SU-DHL-6 (cell line): ENCODE data around the gene USP24.
"Not testable (repeated sequence)": the region's sequence is repeated elsewhere in the genome, so short reads cannot be mapped to it uniquely, and the experiment has no call there.

Experiments used
- H2AFZ ChIP-seq: fragments of 200-600 bp; sonication (generic); 2 replicates; pipeline ENCODE4 v1.6.1; 2014; ENCODE audit warnings: low read depth, mild to moderate bottlenecking, moderate library complexity, mixed read lengths, antibody characterized with exemption, low read length; ENCODE audit not compliant: severe bottlenecking
- H3F3A ChIP-seq: fragments of 200-600 bp; shearing (Covaris generic); 2 replicates; pipeline ENCODE4 v1.6.0; 2016; ENCODE audit warnings: antibody characterized with exemption, mild to moderate bottlenecking; ENCODE audit not compliant: insufficient read depth
- H3K27ac ChIP-seq: fragments of 200-600 bp; sonication (generic); 2 replicates; pipeline ENCODE4 v1.5.1; 2016; ENCODE audit warnings: low read depth, mild to moderate bottlenecking, low read length, moderate library complexity, mixed read lengths
- H3K27me3 ChIP-seq: fragments of 200-600 bp; sonication (generic), shearing (Covaris generic); 2 replicates; pipeline ENCODE4 v1.6.0; 2014; ENCODE audit warnings: mild to moderate bottlenecking, low read length
- H3K36me3 ChIP-seq: fragments of 200-600 bp; sonication (generic); 2 replicates; pipeline ENCODE4 v1.6.1; 2014; ENCODE audit warnings: mild to moderate bottlenecking, low read length, mixed read lengths
- H3K4me2 ChIP-seq: fragments of 300-600, 200-600 bp; shearing (Covaris generic), sonication (generic); 2 replicates; pipeline ENCODE4 v1.6.0; 2014; ENCODE audit warnings: low read length, low read depth, mild to moderate bottlenecking; ENCODE audit not compliant: poor library complexity, severe bottlenecking
- H3K4me3 ChIP-seq: fragments of 200-600 bp; sonication (generic); 2 replicates; pipeline ENCODE4 v1.5.1; 2014; ENCODE audit warnings: antibody characterized with exemption, low read length, mild to moderate bottlenecking, mixed read lengths; ENCODE audit not compliant: insufficient read depth, poor library complexity, severe bottlenecking
- H3K79me2 ChIP-seq: fragments of 200-600 bp; sonication (generic); 2 replicates; pipeline ENCODE4 v1.6.1; 2014; ENCODE audit warnings: mild to moderate bottlenecking, low read length, moderate library complexity; ENCODE audit not compliant: insufficient read depth
- H3K9ac ChIP-seq: fragments of 200-600 bp; sonication (generic); 2 replicates; pipeline ENCODE4 v1.7.0; 2014; ENCODE audit warnings: mild to moderate bottlenecking, low read length
- H3K9me2 ChIP-seq: fragments of 200-600 bp; sonication (generic); replicated peaks from 2 replicates; pipeline ENCODE4 v1.6.1; 2014; ENCODE audit warnings: low read length; ENCODE audit not compliant: insufficient read depth
- H3K9me3 ChIP-seq: fragments of 200-600 bp; sonication (generic); 2 replicates; pipeline ENCODE4 v1.6.1; 2014; ENCODE audit warnings: low read length, mixed read lengths; ENCODE audit not compliant: insufficient read depth
- H4K20me1 ChIP-seq: fragments of 200-600 bp; sonication (generic); 2 replicates; pipeline ENCODE4 v1.6.1; 2014; ENCODE audit warnings: low read depth, mild to moderate bottlenecking, antibody characterized with exemption, low read length, moderate library complexity, mixed read lengths
- EZH2phosphoT487 ChIP-seq: fragments of 200-600 bp; sonication (generic), shearing (Covaris generic); conservative IDR thresholded peaks from 2 replicates; pipeline ENCODE4 v1.6.1; 2018; ENCODE audit warnings: mild to moderate bottlenecking, antibody characterized with exemption, low read length, moderate library complexity, mixed read lengths
- TF ChIP-seq, protein P1 (sequence below): fragments of 200-600 bp; sonication (generic); IDR thresholded peaks from one replicate; pipeline ENCODE4 v1.5.1; 2017; ENCODE audit warnings: antibody characterized with exemption, mild to moderate bottlenecking, low read length, moderate library complexity; ENCODE audit not compliant: insufficient read depth, poor library complexity, severe bottlenecking

Gene USP24

GRCh38 chr1:55203064-55203463 lies 12.1 kb downstream of the USP24 start:
- H3K27ac ChIP-seq, result no peak overlapping the region
- H3K9me2 ChIP-seq, result no peaks in the 10 kb centered on the region
- no peak for TF ChIP-seq EZH2phosphoT487
- TF ChIP-seq, protein P1, sequence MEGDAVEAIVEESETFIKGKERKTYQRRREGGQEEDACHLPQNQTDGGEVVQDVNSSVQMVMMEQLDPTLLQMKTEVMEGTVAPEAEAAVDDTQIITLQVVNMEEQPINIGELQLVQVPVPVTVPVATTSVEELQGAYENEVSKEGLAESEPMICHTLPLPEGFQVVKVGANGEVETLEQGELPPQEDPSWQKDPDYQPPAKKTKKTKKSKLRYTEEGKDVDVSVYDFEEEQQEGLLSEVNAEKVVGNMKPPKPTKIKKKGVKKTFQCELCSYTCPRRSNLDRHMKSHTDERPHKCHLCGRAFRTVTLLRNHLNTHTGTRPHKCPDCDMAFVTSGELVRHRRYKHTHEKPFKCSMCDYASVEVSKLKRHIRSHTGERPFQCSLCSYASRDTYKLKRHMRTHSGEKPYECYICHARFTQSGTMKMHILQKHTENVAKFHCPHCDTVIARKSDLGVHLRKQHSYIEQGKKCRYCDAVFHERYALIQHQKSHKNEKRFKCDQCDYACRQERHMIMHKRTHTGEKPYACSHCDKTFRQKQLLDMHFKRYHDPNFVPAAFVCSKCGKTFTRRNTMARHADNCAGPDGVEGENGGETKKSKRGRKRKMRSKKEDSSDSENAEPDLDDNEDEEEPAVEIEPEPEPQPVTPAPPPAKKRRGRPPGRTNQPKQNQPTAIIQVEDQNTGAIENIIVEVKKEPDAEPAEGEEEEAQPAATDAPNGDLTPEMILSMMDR, result no peak
- peaks cover 27% of the 10 kb centered on the region; the same call in 1 of the 2 replicates for H3K79me2 ChIP-seq
- H3K9me3 ChIP-seq, result no peaks in the 10 kb centered on the region
- no peaks in the 10 kb centered on the region for H3K27me3 ChIP-seq
- no peak overlapping the region for H3K4me3 ChIP-seq
- H3K9ac ChIP-seq, result no peak overlapping the region
- no peaks in the 10 kb centered on the region; the same call in none of the 2 replicates for H3K36me3 ChIP-seq
- H4K20me1 ChIP-seq, result peaks cover 20% of the 10 kb centered on the region
- H2AFZ ChIP-seq, result no peak overlapping the region
- no peak overlapping the region for H3K4me2 ChIP-seq
- H3F3A ChIP-seq, result no peaks in the 10 kb centered on the region

- Histone ChIP-seq H3K36me3 (no peaks in the 10 kb centered on the region; the same call in none of the 2 replicates), H4K20me1 (0 out of 2 replicates have a peak, but pooled peaks cover 13% of the 10 kb centered on the region), H3K79me2 (peaks cover 11% of the 10 kb centered on the region; the same call in 1 of the 2 replicates)
These were observed 14.5 kb downstream of the USP24 start for GRCh38 chr1:55200667-55201066.

DNA sequence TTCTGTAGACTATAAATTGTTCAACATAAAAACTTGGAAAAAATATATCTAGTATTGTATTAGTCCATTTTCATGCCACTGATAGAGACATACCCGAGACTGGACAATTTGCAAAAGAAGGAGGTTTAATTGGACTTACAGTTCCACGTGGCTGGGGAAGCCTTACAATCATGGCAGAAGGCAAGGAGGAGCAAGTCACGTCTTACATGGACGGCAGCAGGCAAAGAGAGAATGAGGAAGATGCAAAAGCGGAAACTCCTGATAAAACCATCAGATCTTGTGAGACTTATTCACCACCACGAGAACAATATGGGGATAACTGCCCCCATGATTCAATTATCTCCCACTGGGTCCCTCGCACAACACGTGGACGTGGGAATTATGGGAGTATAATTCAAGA lies 15.4 kb downstream of the USP24 start:
- not testable (repeated sequence) for H3K4me3 ChIP-seq, H3K27me3 ChIP-seq, H2AFZ ChIP-seq, H3K9ac ChIP-seq, H3K79me2 ChIP-seq, H4K20me1 ChIP-seq, H3K9me3 ChIP-seq, H3F3A ChIP-seq, H3K27ac ChIP-seq, H3K4me2 ChIP-seq, H3K9me2 ChIP-seq, H3K36me3 ChIP-seq

More at GRCh38 chr1:55200667-55201066, 14.5 kb downstream of the USP24 start:
- no peaks in the 10 kb centered on the region for H3F3A ChIP-seq
- H3K9me2 ChIP-seq, result no peaks in the 10 kb centered on the region
- no peak overlapping the region for H3K4me3 ChIP-seq
- no peak overlapping the region for H3K27ac ChIP-seq
- H2AFZ ChIP-seq, result no peak overlapping the region
- no peak overlapping the region for H3K4me2 ChIP-seq
- no peak overlapping the region for H3K9ac ChIP-seq
- no peaks in the 10 kb centered on the region for H3K27me3 ChIP-seq
- H3K9me3 ChIP-seq, result no peaks in the 10 kb centered on the region
- TF ChIP-seq EZH2phosphoT487, result no peak
- TF ChIP-seq, protein P1, result no peak

- H3K36me3 ChIP-seq, result no peaks in the 10 kb centered on the region; the same call in 1 of the 2 replicates
- H3K4me2 ChIP-seq, result no peak overlapping the region
- 0 out of 2 replicates have a peak, but pooled peaks cover 3% of the 10 kb centered on the region for H3K79me2 ChIP-seq
These were observed 17.1 kb downstream of the USP24 start for GRCh38 chr1:55198044-55198443.

More at GRCh38 chr1:55198044-55198443, 17.1 kb downstream of the USP24 start:
- no peaks in the 10 kb centered on the region for H4K20me1 ChIP-seq
- no peak overlapping the region for H2AFZ ChIP-seq
- no peak overlapping the region for H3K4me3 ChIP-seq
- H3F3A ChIP-seq, result no peaks in the 10 kb centered on the region
- no peaks in the 10 kb centered on the region for H3K9me2 ChIP-seq
- no peaks in the 10 kb centered on the region for H3K27me3 ChIP-seq
- no peaks in the 10 kb centered on the region for H3K9me3 ChIP-seq
- TF ChIP-seq, protein P1, result no peak
- no peak overlapping the region for H3K27ac ChIP-seq
- H3K9ac ChIP-seq, result no peak overlapping the region
